Activated naive CD4-positive, alpha-beta T cell treated with anti-CD3 and anti-CD28 coated beads, Interleukin-2, amount 50 U/mL, for 24 hours (primary cell): ENCODE measurements around the gene CNIH2.

Source experiments
- H3K27ac Mint-ChIP-seq: one replicate; pipeline ENCODE4 v1.8.0; 2021; ENCODE audit warnings: mild to moderate bottlenecking, mixed read lengths
- H3K27me3 Mint-ChIP-seq: one replicate; pipeline ENCODE4 v1.8.0; 2021; ENCODE audit warnings: mixed read lengths
- H3K36me3 Mint-ChIP-seq: one replicate; pipeline ENCODE4 v1.8.0; 2021; ENCODE audit warnings: mixed read lengths
- H3K4me1 Mint-ChIP-seq: one replicate; pipeline ENCODE4 v1.8.0; 2021; ENCODE audit warnings: mixed read lengths
- H3K4me3 Mint-ChIP-seq: one replicate; pipeline ENCODE4 v1.8.0; 2021; ENCODE audit warnings: mild to moderate bottlenecking, mixed read lengths
- H3K9me3 Mint-ChIP-seq: one replicate; pipeline ENCODE4 v1.8.0; 2021; ENCODE audit warnings: mixed read lengths

CNIH2 gene

DNA sequence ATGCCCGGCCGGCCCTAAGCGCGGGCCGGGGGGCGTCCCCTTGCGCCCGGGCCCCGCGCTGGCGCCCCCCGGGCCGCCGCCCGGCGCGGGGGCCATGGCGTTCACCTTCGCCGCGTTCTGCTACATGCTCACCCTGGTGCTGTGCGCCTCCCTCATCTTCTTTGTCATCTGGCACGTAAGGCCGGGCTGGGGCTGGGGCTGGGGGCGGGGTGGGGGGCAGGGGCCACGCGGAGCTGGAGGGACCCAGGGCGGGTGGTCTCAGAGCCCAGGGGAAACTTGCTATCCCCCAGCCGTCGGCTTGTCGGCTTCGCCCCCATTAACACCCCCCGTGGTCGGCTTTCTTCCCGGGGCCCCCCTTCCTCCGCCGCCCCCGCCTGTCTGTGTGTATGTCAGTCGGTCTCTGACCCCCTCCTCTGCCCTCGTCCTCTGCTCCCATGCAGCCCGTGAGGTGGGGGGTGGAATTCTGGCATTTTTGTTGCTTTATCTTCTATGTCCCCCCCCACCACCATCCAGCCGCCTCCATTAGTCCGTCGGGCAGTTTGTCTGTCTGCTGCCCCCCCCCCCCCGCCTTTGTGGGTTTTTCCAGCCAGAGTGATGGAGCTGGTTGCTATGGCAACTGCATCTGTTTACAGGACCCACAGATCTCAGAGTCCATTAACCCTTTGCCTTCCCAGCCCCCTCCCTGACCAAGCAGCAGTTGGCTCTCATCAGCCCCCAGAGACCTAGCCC, 552 bp downstream of the CNIH2 start:
- H3K36me3 Mint-ChIP-seq: peaks cover 2% of the 10 kb centered on the region
- H3K27me3 Mint-ChIP-seq: peaks cover 1% of the 10 kb centered on the region
- H3K27ac Mint-ChIP-seq: peak overlapping the region; percentile 62

DNA sequence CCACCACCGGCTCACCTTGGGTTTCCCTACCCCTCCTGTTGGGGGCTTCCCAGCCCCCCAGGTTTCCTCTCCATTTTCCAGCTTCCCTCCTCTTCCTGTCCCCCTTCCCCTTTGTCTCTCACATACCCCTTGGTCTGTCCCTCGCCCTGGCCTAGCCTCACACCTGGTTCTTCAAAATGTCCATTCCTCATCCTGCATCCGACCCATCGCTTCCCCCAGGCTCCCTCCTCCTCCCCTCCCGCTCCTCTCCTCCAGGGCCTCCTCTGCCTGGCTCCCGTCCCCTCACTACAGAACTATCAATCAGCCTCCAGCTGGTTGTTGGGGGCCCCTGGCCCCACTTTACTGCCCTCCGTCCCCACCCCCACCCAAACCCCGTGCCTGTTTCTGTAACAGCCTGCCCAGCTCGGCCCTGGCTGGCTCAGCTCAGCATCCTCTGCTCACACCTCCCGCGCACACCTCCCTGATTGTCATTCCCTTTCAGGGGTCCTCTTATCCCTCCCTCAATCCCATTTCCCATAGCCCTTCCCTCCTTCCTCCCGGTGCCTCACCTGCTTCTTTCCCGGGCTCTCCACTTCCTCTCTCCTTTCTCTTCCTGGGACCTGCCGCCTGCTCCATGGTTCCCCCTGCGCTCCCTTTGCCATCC, 1.2 kb downstream of the CNIH2 start:
- Mint-ChIP-seq H3K27me3 (peaks cover 1% of the 10 kb centered on the region), H3K4me3 (peak overlapping the region; percentile 66), H3K4me1 (peaks cover 35% of the 10 kb centered on the region), H3K27ac (no peak overlapping the region), H3K9me3 (no peaks in the 10 kb centered on the region), H3K36me3 (no peaks in the 10 kb centered on the region)

More for the DNA sequence above, 552 bp downstream of the CNIH2 start:
- Mint-ChIP-seq H3K9me3 (no peaks in the 10 kb centered on the region), H3K4me3 (peak overlapping the region; percentile 66), H3K4me1 (peaks cover 37% of the 10 kb centered on the region)

DNA sequence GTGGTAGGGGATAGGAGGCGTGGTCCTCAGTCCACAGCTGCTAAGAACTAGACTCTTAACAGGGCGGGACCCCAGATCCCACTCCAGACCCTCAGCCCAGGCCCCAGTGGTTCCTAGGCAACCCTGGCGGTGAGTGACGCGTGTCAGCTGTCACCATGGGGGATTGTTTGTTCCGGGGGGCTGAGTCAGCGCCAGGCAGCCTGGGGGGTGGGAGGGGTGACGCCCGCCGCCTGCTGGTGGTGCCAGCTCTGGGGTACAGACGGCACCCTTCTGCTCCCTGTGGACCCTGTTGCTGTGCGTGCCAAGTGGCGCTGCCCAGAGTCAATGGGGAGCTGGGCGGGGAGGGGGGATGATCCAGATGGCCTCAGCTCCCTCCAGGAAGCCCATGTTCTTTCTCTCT, 2.5 kb downstream of the CNIH2 start:
- H3K9me3 Mint-ChIP-seq: no peaks in the 10 kb centered on the region
- H3K4me1 Mint-ChIP-seq: peaks cover 35% of the 10 kb centered on the region
- H3K36me3 Mint-ChIP-seq: no peaks in the 10 kb centered on the region
- peaks cover 1% of the 10 kb centered on the region for H3K27me3 Mint-ChIP-seq
- no peak overlapping the region for H3K4me3 Mint-ChIP-seq
- no peak overlapping the region for H3K27ac Mint-ChIP-seq

DNA sequence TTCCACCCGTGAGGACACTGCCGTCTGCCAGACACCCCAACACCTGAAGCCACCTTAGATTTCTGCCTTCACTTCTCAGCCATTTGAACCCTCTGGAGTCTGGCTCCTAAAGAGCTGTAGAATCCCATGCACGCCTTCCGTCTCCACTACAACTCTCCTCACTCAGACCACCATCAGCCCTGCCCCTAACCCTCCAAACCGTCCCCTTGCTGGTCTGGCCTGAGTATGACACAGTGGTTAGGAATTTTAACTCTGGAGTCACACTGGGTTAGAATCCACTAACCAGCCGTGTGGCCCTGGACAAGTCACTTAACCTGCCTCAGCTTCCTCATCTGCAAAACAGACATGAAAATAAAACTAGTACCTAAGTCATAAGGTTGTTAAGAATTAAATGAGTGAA, 3.0 kb downstream of the CNIH2 start:
- no peaks in the 10 kb centered on the region for H3K9me3 Mint-ChIP-seq
- H3K4me1 Mint-ChIP-seq: peaks cover 35% of the 10 kb centered on the region
- H3K27ac Mint-ChIP-seq: peak overlapping the region; percentile 65
- peaks cover 1% of the 10 kb centered on the region for H3K27me3 Mint-ChIP-seq
- peak overlapping the region; percentile 20 for H3K4me3 Mint-ChIP-seq
- H3K36me3 Mint-ChIP-seq: no peaks in the 10 kb centered on the region

DNA sequence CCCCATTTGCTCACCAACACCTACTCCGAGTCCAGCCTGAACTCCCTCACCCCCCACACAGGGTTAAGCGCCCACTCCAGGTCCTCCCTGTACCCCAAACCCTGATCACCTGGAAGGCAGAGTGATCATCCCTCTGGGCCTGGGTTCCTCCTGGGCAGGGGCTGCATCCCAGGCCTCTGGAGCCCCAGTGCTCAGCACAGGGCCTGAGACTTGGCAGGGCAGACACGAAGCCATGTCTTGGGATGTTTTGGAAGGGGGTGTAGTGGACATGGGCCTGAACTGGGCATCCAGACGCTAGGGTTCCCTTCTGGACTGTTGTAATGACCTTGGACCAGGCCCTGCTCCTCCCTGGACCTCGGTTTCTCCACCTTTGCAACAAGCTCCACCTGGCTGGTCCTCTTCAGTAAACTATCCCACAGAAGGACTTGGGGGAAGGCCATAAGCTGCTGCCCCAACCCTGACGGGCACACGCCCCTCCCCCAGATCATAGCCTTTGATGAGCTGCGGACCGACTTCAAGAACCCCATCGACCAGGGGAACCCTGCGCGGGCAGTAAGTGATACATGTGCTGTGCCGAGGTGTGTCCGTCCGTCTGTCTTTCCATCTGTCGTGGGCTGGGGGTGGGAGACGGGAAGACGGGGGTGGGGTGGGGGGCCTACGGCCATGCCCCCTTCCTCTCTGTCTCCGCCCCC, 3.9 kb downstream of the CNIH2 start:
- Mint-ChIP-seq H3K9me3 (no peaks in the 10 kb centered on the region), H3K36me3 (no peaks in the 10 kb centered on the region), H3K4me1 (peaks cover 38% of the 10 kb centered on the region), H3K4me3 (peak overlapping the region; percentile 42), H3K27ac (peak overlapping the region; percentile 51), H3K27me3 (peaks cover 1% of the 10 kb centered on the region)

DNA sequence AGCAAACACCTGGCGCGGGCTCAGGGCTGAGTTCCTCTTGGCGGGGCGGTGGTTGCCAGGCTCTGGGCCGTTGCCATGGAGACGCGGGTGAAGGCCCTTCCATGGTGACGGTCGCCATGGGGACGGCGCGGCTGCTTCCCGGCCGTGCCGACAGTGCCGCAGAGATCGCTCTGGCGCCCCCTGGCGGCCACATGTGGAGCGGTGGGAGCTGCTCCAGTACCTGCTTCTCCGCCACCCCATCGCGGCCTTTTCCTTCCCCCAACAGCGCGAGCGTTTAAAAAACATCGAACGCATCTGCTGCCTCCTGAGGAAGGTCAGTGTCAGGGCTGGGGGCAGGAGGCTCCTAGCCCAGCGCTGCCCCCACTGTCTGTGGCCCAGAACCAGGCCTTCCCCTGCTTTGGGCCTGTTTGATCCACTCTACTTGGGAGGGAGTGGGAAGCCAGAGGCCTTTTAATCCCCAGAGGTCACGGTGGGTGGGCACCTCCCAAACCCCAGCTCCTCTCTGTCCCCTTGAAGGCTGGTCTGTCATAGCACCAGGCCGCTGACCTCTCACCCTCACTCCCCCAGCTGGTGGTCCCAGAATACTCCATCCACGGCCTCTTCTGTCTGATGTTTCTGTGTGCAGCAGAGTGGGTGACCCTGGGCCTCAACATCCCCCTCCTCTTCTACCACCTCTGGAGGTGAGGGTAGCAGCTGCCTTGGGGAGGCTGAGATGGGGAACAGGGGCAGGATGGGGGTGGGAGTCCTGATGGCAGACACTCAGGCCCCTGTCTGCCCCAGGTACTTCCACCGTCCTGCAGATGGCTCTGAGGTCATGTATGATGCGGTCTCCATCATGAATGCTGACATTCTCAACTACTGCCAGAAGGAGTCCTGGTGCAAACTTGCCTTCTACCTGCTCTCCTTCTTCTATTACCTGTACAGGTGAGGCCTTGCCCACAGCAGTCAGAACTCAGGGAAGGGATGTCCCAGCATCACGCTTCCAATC, 4.8 kb downstream of the CNIH2 start:
- H3K27me3 Mint-ChIP-seq: peaks cover 1% of the 10 kb centered on the region
- peak overlapping the region; percentile 46 for H3K27ac Mint-ChIP-seq
- H3K36me3 Mint-ChIP-seq: no peaks in the 10 kb centered on the region
- H3K4me1 Mint-ChIP-seq: peaks cover 44% of the 10 kb centered on the region
- H3K4me3 Mint-ChIP-seq: peak overlapping the region; percentile 42
- H3K9me3 Mint-ChIP-seq: no peaks in the 10 kb centered on the region

DNA sequence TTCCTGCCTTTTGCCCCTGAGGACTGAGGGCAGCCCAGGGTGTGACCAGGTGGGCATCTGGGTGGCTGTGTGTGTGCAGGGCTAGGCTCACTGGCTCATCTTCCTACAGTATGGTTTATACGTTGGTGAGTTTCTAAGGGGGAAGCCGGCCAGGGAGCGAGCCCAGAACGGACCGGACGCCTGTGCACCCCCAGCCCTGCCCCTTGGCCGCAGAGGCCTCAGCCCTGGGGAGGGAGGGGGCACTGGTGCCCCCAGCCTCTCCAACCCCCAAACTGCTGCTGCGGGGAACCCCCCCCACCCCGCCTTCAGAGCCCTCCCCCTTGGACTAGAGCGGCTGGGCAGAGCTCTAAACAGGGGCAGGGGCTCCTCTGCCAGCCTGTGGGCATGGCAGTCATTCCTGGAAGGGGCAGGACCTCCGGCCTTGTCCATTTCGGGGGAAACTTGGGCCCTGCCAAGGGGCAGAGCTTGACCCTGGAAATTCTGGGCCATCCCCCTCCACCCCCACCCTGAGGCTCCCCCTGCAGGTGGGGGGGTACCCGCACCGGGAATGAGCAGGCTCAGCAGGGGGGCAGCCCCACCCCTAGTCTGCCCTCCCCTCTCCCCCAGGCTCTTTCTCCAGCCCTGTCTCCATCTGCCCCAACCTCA, 5.6 kb downstream of the CNIH2 start:
- Mint-ChIP-seq H3K9me3 (no peaks in the 10 kb centered on the region), H3K27ac (no peak overlapping the region), H3K4me3 (no peak overlapping the region)

DNA sequence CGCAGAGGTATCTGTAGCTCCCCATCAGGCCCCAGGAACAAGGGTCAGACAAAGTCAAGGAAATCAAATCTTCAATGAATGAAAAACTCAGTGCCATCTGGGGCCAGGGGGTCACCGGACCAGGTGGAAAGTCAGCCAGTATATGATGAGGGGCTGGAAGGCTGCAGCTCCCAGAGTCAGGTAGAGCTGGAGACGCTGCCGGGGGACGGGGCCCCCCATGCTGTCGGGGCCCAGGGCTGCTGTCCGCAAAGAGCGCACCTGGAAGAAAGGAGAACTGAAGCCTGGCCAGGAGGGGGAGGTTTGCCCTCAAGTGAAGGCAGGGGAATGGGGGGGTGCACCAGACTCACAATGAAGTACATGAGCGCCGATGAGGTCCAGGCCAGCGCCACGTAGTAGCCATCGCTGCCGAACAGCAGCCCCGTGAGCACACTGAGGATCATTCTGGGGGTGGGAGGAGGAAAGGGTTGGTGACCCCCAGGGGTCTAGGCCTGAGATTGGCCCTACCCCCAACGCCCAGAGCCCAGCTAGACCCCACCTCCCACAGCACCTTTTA, 6.6 kb downstream of the CNIH2 start:
- Mint-ChIP-seq H3K4me3 (no peak overlapping the region), H3K9me3 (no peaks in the 10 kb centered on the region), H3K27ac (no peak overlapping the region), H3K27me3 (peaks cover 1% of the 10 kb centered on the region), H3K36me3 (no peaks in the 10 kb centered on the region), H3K4me1 (peaks cover 41% of the 10 kb centered on the region)

More for the DNA sequence above, 5.6 kb downstream of the CNIH2 start:
- H3K4me1 Mint-ChIP-seq: peaks cover 43% of the 10 kb centered on the region
- no peaks in the 10 kb centered on the region for H3K36me3 Mint-ChIP-seq
- peaks cover 1% of the 10 kb centered on the region for H3K27me3 Mint-ChIP-seq

DNA sequence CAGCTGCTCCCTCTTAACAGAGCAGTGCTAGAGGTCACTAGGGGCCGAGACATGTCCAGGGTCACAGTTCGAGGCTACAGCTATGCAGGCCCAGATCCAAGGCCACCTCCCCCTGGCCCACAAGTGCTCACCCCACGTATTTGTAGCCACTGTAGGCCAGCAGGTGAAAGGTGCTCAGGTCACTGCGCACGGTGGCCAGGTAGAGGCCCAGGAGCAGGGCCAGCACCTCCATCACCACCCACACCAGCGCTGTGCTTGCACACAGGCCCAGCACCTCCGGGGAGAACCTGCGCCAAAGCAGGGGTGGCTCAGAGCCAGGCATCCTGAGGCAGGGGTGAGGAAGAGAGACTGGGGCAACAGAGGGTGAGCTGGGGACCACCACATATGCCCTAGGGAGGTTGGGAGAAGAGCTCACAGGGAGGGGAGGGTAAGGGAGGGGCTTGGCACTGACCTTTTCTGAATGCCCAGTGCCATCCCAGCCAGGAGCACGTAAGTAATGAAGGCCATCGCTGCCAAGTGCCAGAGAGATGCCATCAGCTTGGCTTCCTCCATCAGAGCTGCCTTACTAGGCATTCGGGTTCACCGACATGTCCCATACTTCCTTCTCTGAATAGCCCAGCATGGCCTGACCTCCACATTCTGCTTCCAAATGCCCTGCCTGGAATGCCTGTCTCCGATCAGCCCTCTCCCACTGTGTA, 7.4 kb downstream of the CNIH2 start:
- peak overlapping the region; percentile 51 for H3K27ac Mint-ChIP-seq
- no peak overlapping the region for H3K4me3 Mint-ChIP-seq
- no peaks in the 10 kb centered on the region for H3K9me3 Mint-ChIP-seq
- H3K4me1 Mint-ChIP-seq: peaks cover 48% of the 10 kb centered on the region
- H3K27me3 Mint-ChIP-seq: peaks cover 1% of the 10 kb centered on the region
- no peaks in the 10 kb centered on the region for H3K36me3 Mint-ChIP-seq

DNA sequence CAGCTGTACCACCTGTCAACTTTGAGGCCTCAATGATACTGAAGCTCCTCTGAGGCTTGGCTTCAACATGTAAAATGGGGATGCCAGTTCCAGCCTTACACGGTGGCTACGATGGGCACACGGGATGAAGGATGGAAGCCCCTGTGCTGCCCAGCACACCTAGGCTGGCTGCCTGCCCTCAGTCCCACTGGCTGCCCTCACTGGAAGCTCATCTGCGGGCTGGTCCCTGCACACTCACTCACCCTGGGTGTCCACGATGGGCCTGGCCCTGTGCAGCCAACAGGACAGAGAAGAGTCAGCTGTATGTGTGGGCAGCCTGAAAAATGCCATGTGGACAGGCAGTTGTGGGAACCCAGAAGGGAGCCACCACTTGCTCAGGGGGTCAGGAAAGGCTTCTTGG, 8.7 kb downstream of the CNIH2 start:
- Mint-ChIP-seq H3K27me3 (no peaks in the 10 kb centered on the region), H3K27ac (no peak overlapping the region), H3K4me1 (peaks cover 45% of the 10 kb centered on the region), H3K36me3 (no peaks in the 10 kb centered on the region), H3K9me3 (no peaks in the 10 kb centered on the region), H3K4me3 (peak overlapping the region; percentile 77)

DNA sequence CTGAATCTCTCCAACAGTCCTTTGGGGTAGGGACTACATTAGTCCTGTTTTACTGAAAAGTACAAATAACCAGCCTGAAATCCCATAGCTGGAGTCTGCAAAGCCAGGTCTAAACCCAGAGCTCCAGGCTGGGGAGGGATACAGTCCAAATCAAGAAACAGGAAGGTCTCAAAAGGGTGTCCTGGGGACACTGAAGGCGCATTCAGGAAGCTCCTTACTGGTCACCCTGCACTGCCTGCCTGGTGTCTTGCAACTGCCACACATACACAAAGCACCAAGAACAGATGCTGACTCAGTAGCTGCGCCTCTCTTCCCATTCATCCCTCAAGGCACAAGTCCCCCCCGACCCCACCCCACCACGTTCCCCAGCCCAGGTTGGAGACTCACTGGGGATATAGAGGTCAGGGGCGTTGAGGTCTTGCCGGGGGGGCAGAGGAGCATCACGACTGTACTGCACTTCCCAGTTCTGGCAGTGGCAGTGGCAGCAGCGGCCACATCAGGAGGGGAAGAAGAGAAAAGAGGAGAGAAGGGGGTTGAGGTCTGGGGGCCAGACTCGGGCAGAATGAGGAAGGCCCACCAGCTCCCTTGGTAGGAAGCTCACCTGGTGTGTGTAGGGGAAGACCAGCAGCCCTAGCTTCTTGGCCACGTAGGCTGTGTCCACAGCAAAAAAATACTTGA, 9.4 kb downstream of the CNIH2 start:
- Mint-ChIP-seq H3K27ac (peak overlapping the region; percentile 68), H3K4me1 (peaks cover 40% of the 10 kb centered on the region)

DNA sequence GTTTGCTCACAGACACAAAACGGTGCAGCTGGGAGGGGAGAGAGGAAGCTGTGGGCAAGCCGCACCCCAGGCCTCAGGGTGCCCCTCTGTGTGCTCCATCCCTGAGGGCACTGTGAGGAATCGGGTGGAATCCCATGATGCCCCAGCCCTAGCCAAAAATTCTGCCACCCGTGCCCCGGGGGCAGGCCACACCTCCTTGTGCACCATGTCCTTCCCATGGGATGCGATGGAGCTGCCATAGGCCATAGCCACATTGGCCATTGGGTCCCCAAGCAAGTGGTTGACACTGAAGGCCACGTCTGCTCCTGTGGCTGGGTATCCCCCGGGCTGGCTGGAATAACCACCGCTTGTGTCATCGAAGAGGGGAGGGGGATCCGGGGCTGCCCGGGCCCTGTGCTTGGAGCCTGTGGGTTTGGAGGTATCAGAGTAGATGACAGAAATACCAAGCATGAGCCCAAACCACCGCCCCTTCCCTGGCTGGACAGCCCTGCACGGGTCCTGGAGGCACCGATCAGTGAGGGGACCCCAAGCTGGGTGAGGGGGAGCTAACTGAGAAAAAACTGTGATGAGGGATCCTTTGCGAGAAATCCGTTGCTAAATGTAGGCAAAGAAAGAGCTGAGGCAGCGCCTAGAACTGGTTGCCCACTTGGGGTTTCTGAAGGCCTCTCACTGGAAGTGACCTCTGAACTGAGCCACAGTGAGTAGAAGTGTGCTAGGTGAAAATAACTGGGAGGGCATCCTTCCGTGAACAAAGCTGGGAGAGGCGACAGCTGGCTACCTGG, 10.1 kb downstream of the CNIH2 start:
- Mint-ChIP-seq H3K27ac (peak overlapping the region; percentile 92), H3K27me3 (peaks cover 6% of the 10 kb centered on the region), H3K4me3 (peak overlapping the region; percentile 95), H3K9me3 (no peaks in the 10 kb centered on the region), H3K36me3 (no peaks in the 10 kb centered on the region), H3K4me1 (peaks cover 38% of the 10 kb centered on the region)

More for the DNA sequence above, 9.4 kb downstream of the CNIH2 start:
- H3K27me3 Mint-ChIP-seq: no peaks in the 10 kb centered on the region
- H3K36me3 Mint-ChIP-seq: no peaks in the 10 kb centered on the region
- no peaks in the 10 kb centered on the region for H3K9me3 Mint-ChIP-seq
- H3K4me3 Mint-ChIP-seq: peak overlapping the region; percentile 77
